PC-9 (cell line): ENCODE data around the gene ZNF865.

ENCODE experiments used
- CTCF ChIP-seq: fragments of 200-600 bp; sonication (generic); conservative IDR thresholded peaks from 2 replicates; pipeline ENCODE4 v1.6.1; 2017; ENCODE audit warnings: mixed run types, antibody characterized with exemption, mild to moderate bottlenecking, moderate library complexity
- EZH2 ChIP-seq: fragments of 200-600 bp; sonication (generic); IDR thresholded peaks from 2 replicates; pipeline ENCODE4 v1.8.0; 2017; ENCODE audit warnings: antibody characterized with exemption, low read depth

DNA sequence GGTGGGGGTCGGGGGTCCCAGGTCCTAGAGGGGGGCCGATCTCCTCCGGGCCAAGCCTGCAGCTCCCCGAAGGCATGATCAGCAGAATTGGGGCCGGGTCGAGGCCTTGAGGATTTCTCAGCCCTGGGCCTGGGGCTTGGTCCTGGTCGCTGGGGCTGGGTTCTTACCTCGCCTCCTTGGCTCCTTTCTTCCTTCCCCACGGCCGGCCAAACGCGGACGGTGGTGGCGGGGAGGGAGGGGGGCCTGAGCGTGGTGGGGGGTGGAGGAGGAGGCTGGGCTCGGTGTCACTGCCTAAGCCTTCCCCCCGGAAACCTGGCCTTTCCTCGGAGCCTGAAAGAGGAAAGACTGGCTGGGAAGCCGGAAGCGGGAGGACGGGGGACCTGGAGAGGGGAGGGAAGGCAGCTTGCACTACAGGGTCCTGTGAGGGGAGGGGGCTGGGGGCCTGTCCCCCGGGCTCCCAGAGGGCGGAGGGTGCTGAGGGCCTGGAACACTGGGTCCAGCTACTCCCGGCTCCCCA, 24.8 kb upstream of the ZNF865 start, which contains the start of gene ZNF579:
- no peak for TF ChIP-seq CTCF
- no peak for TF ChIP-seq EZH2
